Activated naive CD4-positive, alpha-beta T cell treated with anti-CD3 and anti-CD28 coated beads, Interleukin-2, amount 50 U/mL, for 16 hours (primary cell): Measurements from ENCODE around the gene SIRT2.

Experiments used
- DNase-seq: peaks from one replicate; pipeline ENCODE4 v3.0.0-alpha.2; 2020

Gene SIRT2

GRCh38 chr19:38919837-38920601 is 20.6 kb upstream of the SIRT2 start:
- DNase-seq = no peak

GRCh38 chr19:38918526-38918925 is 19.1 kb upstream of the SIRT2 start:
- no peak for DNase-seq

GRCh38 chr19:38917921-38918491 is 18.6 kb upstream of the SIRT2 start:
- DNase-seq = no peak

DNA sequence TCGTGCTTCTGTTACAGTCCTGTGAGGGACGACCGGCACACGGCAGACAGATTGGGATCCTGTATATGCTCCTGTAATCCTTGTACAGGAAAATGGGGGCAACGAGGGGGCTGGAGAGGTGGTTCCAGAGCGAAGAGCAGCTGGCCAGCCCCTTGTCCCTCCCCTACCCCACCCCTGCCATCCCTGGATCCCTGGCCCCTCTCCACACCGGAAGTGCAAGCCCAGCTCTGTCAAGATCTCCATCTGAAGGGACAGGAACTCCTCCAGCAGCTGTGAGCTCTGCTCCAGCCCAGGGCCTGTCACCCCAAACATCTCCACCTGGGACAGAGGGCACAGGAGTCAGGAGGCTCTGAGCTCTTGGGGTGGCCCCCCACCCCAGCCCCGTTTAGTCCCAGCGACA is 18.1 kb upstream of the SIRT2 start:
- DNase-seq = no peak

- DNase-seq = no peak
Observed at GRCh38 chr19:38915329-38916321, 16.2 kb upstream of the SIRT2 start.

DNA sequence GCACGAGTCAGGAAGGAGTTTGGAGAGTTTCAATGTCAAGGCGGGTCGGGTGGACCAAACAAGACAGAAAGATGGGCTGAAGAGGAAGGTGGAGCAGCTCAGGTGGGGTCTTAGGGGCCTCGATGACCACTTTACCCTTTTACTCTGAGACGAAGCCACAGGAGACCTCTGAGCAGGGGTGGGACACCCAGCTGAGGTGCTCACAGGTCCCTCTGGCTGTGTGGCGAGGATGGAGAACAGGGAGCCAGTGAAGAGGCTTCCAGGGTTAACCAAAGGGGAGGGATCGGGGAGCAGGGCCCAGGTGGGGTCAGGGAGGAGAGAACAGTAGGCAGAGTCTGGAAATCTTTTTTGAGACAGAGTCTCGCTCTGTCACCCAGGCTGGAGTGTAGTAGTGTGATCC is 14.5 kb upstream of the SIRT2 start:
- DNase-seq = no peak

GRCh38 chr19:38912600-38913514 is 13.4 kb upstream of the SIRT2 start:
- DNase-seq = no peak

DNA sequence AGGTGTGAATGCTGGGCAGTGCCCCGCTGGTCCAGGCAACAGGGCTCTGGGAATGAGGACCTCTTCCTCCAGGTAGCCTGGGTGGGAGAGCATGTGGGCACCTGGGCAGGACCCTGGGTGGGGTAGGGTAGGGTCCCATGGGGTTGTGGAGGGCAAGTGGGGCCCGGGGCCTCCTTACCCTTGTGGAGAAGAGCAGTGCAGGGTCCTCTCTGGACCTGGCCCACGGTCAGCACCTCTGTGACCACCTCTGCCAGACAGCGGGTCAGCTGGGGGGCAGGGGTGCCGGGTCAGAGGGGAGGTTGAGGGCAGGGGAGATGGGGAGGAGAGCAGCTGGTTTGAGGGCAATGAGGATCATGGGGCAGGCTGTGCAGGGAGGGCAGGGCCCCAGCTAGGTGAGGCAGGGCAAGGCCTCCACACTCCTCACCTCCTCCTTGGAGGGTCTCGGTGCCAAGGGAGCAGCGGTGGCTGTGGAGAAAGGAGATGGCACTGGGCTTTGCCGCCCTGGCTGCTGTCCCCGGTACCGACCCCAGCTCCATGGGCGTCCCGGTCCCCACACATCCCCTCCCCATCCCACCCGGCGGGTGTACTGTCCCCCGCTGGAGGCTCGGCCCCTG is 12.1 kb upstream of the SIRT2 start:
- no peak for DNase-seq

GRCh38 chr19:38910488-38910887 is 11.1 kb upstream of the SIRT2 start:
- no peak for DNase-seq

GRCh38 chr19:38908911-38909310 is 9.5 kb upstream of the SIRT2 start:
- DNase-seq = no peak

GRCh38 chr19:38907670-38908069 is 8.3 kb upstream of the SIRT2 start:
- no peak for DNase-seq

GRCh38 chr19:38907227-38907626 is 7.8 kb upstream of the SIRT2 start:
- DNase-seq = no peak

DNA sequence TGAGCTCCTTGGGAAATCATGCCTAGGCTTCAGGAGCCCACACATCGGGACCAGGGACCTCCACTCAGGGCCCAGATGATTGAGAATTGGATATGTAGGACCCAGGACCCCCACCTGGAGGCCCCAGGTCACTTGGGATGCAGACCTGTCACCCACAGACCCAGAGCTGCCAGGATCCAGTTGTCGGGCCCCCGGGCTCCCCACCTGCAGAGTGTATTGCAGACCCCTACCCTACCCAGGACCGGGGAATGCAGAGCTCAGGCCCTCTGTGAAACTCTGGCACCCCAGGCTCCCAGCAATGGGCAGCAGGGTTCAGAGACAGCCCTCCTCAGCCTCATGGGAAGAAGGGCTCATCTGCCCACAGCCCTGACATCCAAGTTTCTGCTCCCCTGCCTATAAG is 6.2 kb upstream of the SIRT2 start:
- DNase-seq = no peak

DNA sequence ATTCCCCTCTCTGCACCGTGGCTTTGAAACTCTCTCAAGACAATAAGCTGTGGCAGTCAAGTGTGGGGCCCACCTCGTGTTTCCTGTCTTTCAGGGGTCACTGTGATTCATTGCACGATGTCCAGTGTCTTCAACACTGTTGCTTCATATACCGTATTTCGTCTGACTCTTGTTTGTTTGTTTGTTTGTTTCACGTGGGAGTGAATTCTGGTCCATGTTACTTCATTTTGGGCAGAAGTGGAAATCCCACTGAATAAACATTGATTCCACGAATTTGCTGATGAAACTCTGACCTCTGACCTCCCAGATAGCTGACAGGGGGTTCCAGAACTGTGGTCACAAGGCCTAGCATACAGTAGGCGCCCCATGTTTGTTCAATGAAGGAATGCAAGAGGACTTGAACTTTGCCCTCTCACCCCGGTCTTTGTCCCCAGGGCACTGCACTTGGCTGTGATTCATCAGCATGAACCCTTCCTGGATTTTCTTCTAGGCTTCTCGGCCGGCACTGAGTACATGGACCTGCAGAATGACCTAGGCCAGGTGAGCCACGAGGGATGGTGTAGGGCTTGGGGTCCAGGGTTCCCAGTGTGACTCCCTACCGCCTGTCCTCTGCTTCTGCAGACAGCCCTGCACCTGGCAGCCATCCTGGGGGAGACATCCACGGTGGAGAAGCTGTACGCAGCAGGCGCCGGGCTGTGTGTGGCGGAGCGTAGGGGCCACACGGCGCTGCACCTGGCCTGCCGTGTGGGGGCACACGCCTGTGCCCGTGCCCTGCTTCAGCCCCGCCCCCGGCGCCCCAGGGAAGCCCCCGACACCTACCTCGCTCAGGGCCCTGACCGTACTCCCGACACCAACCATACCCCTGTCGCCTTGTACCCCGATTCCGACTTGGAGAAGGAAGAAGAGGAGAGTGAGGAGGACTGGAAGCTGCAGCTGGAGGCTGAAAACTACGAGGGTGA is 5.4 kb upstream of the SIRT2 start:
- DNase-seq = no peak

GRCh38 chr19:38901683-38902082 is 2.3 kb upstream of the SIRT2 start:
- no peak for DNase-seq

- no peak for DNase-seq
Observed at GRCh38 chr19:38900743-38901190, 1.3 kb upstream of the SIRT2 start.

GRCh38 chr19:38900202-38900629 is 798 bp upstream of the SIRT2 start:
- no peak for DNase-seq

DNA sequence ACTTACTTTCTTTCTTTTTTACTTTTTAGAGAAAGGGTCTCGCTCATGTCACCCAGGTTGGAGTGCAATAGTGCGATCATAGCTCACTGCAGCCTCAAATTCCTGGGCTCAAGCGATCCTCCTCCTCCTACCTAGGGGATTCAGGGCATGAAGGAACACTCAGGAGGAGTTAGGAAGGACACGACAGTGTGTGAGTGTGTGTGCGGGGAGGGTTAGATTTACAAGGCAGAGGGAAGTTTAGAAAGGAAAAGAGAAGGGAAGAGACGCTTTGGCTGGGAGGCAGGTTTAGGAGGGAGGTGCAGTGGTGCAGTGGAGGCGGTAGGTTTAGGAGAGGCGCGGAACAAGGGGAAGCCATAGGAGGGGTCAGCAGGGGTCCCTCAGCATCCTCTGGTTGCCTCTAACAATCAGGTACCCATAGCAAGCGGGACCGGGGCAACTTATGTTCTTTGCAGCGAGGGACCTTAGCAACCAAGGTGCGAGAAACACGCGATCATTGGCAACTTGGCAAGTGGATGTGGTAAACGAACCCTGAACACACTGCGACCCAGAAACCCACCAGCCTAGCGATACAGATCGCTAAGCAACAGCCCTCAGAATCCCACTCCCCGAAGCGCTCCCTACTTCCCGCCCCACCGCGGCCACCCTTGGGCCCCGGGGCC is 501 bp downstream of the SIRT2 start:
- DNase-seq = no peak

GRCh38 chr19:38894968-38895367 is 4.5 kb downstream of the SIRT2 start:
- DNase-seq = no peak

DNA sequence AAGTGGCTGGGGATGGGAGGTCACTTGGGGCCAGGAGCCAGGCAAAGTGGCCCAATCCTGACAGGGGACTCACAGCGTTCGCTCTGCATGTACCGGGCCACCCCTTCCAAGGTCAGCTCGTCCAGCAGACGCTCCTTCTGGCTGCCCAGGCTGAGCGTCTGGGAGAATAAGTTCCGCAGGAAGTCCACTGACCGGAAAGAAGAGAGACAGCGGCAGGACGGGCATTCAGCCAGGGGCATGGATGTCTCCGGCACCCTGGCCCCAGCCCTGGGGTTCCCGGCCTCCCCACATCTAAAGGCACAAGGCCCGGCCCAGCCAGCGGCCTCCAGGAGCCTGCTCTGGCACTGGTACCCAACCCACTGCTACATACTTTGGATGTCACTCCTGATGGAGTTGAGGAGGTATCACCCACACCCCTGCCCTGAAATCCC is 6.1 kb downstream of the SIRT2 start:
- no peak for DNase-seq
